Aorta (tissue), 5 donors: ENCODE measurements around the gene U2AF1L4. TPM values are rescaled to one million over a fixed set of nuclear protein-coding genes. Genes with fewer than 3 reads are reported as not detected.

ENCODE experiments used
- ATAC-seq: fragments of 200-7000 bp; cut with Tn5 transposase; one replicate; pipeline ENCODE4 v1.9.1; 2022; ENCODE audit warnings: moderate library complexity; ENCODE audit not compliant: low FRiP score
- DNase-seq, 2 donors: peaks; one replicate each; pipeline ENCODE4 v3.0.0-alpha.2; 2020
- H3K27ac ChIP-seq, 2 donors: one replicate each; pipeline ENCODE4 v1.5.1; 2013; ENCODE audit warnings: low read length in 2 of 2, mild to moderate bottlenecking in 2 of 2, moderate library complexity in 2 of 2, control low read depth in 1 of 2, inconsistent platforms in 1 of 2, low read depth in 1 of 2
- H3K27me3 ChIP-seq, 2 donors: one replicate each; pipeline ENCODE4 v1.6.1; 2013; ENCODE audit warnings: control low read depth in 1 of 2, low read length in 1 of 2, mild to moderate bottlenecking in 1 of 2, moderate library complexity in 1 of 2; ENCODE audit not compliant: insufficient read depth in 2 of 2, control insufficient read depth in 1 of 2
- H3K36me3 ChIP-seq, 2 donors: one replicate each; pipeline ENCODE4 v1.6.1; 2013; ENCODE audit warnings: control low read depth in 1 of 2, low read length in 1 of 2, mild to moderate bottlenecking in 1 of 2; ENCODE audit not compliant: insufficient read depth in 2 of 2, control insufficient read depth in 1 of 2
- H3K4me1 ChIP-seq, 2 donors: one replicate each; pipeline ENCODE4 v1.6.1; 2013; ENCODE audit warnings: low read length in 2 of 2, control low read depth in 1 of 2, mild to moderate bottlenecking in 1 of 2, moderate library complexity in 1 of 2; ENCODE audit not compliant: insufficient read depth in 2 of 2, control insufficient read depth in 1 of 2
- H3K4me3 ChIP-seq, 2 donors: one replicate each; pipeline ENCODE4 v1.5.1; 2013; ENCODE audit warnings: low read length in 2 of 2, control low read depth in 1 of 2, mild to moderate bottlenecking in 1 of 2
- H3K9me3 ChIP-seq: one replicate; pipeline ENCODE4 v1.6.1; 2013; ENCODE audit warnings: mild to moderate bottlenecking, low read length; ENCODE audit not compliant: control insufficient read depth
- WGBS, 2 donors: extraction: QIAGEN DNeasy Blood & Tissue Kit; methylation state at CpG; one replicate each; pipeline ENCODE4 v1.1.7; 2013; 5-methylcytosine and 5-hydroxymethylcytosine counted together
- intact Hi-C, 2 donors: fragments of 100-400 bp; cut with DNase I; formaldehyde crosslinking; loops; one replicate each; pipeline versions ENCODE4 v1.14.2 to v1.15.0; 2022
- polyA plus RNA-seq, 2 donors: library from polyadenylated mRNA; stranded (reverse); fragments of 200-250 nt; gene quantifications; one replicate each; pipeline ENCODE4 v1.2.3, GENCODE V29; 2013
- total RNA-seq, 2 donors: library from RNA; stranded (reverse); fragmentation: NEBNext Ultra II Directional; extraction: Animal tissue kit (Norgen Biotek cat#: 25700); gene quantifications; one replicate each; pipeline ENCODE4 v1.2.1, GENCODE V29; 2021
- donor health status: healthy with polysubstance abuse.
- donor health status: Bipolar disorder and iron deficiency.
- donor health status: DM: no; HTN: no; CAD: no.
- donor health status: DM: no; HTN: no; CAD: no.
- donor health status: DM: yes; HTN: yes; CAD: no.

Gene U2AF1L4
- total and polyA plus RNA-seq, 4 donors = 14.8 to 70.4 (median 23.3) TPM

DNA sequence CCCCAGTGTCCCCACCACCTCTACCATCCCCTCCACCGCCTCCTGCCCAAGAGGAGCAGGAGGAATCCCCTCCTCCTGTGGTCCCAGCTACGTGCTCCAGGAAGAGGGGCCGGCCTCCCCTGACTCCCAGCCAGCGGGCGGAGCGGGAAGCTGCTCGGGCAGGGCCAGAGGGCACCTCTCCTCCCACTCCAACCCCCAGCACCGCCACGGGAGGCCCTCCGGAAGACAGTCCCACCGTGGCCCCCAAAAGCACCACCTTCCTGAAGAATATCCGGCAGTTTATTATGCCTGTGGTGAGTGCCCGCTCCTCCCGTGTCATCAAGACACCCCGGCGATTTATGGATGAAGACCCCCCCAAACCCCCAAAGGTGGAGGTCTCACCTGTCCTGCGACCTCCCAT, 24.6 kb downstream of the U2AF1L4 start:
- Histone ChIP-seq H3K27ac (no peak overlapping the region), H3K27me3 (no peaks in the 10 kb centered on the region), H3K9me3 (no peaks in the 10 kb centered on the region), H3K4me3 (no peak overlapping the region), H3K4me1 (no peaks in the 10 kb centered on the region), H3K36me3 (peaks cover 0 to 20% of the 10 kb centered on the region in 2 donors)
- intact Hi-C loops = loop anchor here in 1 of 2 donors (5.0 kb wide), 1 partner anchor 563 kb away; no protein-coding TSS in a partner anchor
- WGBS, 2 donors = 85 to 87% methylated on average over 16 to 17 of the region's 17 CpGs
- DNase-seq = no peak
- no peak for ATAC-seq

DNA sequence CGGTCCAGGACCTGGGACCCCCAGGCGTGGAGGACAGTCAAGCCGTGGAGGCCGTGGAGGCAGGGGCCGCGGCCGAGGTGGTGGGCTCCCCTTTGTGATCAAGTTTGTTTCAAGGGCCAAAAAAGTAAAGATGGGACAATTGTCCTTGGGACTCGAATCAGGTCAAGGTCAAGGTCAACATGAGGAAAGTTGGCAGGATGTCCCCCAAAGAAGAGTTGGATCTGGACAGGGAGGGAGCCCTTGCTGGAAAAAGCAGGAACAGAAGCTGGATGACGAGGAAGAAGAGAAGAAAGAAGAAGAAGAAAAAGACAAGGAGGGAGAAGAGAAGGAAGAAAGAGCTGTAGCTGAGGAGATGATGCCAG, 25.1 kb downstream of the U2AF1L4 start:
- Histone ChIP-seq H3K4me3 (no peak overlapping the region), H3K36me3 (peaks cover 0 to 17% of the 10 kb centered on the region in 2 donors), H3K27ac (no peak overlapping the region), H3K9me3 (no peaks in the 10 kb centered on the region), H3K4me1 (no peaks in the 10 kb centered on the region), H3K27me3 (no peaks in the 10 kb centered on the region)
- WGBS, 2 donors = 86 to 87% methylated on average over 9 of the region's 9 CpGs
- intact Hi-C loops = loop anchor here in 1 of 2 donors (5.0 kb wide), 1 partner anchor 563 kb away; no protein-coding TSS in a partner anchor
- ATAC-seq (no peak), DNase-seq (no peak)

DNA sequence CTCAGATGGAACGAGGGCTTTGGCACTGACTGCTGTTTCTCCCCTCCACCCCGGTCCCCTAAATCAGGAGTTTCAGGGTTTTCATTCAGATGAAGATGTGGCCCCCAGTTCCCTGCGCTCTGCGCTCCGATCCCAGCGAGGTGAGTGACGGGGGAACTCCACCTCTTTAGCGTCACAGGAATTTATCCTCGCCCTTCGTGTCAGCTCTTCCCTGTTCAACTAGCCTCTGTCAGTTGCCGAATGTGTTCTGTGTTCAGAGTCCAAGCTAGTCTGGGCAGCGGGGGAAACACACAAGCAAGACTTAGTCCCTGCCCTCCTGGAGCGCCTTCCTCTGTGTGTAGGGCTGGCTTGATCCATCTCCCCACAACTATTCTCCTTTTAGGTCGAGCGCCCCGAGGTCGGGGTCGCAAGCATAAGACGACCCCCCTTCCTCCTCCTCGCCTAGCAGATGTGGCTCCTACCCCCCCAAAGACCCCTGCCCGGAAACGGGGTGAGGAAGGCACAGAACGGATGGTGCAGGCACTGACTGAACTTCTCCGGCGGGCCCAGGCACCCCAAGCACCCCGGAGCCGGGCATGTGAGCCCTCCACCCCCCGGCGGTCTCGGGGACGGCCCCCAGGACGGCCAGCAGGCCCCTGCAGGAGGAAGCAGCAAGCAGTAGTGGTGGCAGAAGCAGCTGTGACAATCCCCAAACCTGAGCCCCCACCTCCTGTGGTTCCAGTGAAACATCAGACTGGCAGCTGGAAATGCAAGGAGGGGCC, 25.6 kb downstream of the U2AF1L4 start:
- H3K4me3 ChIP-seq = no peak overlapping the region
- peaks cover 0 to 13% of the 10 kb centered on the region in 2 donors for H3K36me3 ChIP-seq
- no peaks in the 10 kb centered on the region for H3K27me3 ChIP-seq
- ATAC-seq (no peak), DNase-seq (no peak)
- 84 to 86% methylated on average over 29 to 32 of the region's 32 CpGs for WGBS, 2 donors
- H3K9me3 ChIP-seq = no peaks in the 10 kb centered on the region
- intact Hi-C loops = loop anchor here in 1 of 2 donors (5.0 kb wide), 2 partner anchors 172 to 562 kb away; partner anchors contain the start of gene TMEM147
- H3K27ac ChIP-seq = no peak overlapping the region
- H3K4me1 ChIP-seq = no peaks in the 10 kb centered on the region

DNA sequence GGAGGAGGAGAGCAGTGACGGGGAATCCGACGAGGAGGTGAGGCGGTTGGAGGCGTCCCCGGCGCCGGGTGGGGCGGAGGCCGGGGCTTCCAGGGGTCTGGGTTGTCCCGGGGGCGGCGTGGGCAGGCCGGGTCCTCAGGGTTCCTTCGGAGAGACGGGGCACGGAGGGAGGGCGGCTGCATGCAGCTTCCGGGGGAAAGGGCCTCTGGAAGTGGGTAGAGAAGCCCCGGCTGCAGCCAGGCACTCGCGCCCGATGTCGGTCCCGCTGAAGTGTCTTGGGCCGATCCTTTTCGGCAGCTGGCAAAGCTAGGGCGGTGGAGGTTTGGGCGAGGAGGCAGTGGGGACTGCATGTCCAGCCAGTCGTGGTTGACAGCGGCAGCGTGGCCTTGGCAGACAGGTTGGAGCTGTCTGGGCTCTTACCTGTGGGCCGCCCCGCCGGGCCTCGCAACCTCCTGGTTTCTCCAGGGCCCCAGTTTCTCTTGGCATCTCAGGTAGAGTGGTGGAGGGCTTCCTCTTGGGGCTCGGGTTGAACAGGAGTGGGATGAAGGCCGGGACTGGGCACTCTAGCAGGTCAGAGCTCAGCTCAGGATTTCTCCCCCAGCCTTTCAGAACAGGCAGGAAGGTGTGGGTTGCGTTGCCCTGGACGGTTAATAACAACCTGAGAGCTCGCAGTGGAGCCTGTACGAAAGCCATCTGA, 26.7 kb downstream of the U2AF1L4 start:
- no peak for ATAC-seq
- no peaks in the 10 kb centered on the region for H3K4me1 ChIP-seq
- no peaks in the 10 kb centered on the region for H3K9me3 ChIP-seq
- intact Hi-C loops = loop anchor here in 1 of 2 donors (5.0 kb wide), 1 partner anchor 171 kb away; the partner anchor contains the start of gene TMEM147
- H3K27ac ChIP-seq = peak overlapping the region in 1 of 2 donors; percentile 43
- H3K4me3 ChIP-seq = peak overlapping the region; percentile 76 to 93
- H3K36me3 ChIP-seq = peaks cover 0 to 11% of the 10 kb centered on the region in 2 donors
- 1 to 2% methylated on average over 24 to 42 of the region's 42 CpGs for WGBS, 2 donors
- H3K27me3 ChIP-seq = no peaks in the 10 kb centered on the region
- DNase-seq = peak in 1 of 2 donors; percentile 85

DNA sequence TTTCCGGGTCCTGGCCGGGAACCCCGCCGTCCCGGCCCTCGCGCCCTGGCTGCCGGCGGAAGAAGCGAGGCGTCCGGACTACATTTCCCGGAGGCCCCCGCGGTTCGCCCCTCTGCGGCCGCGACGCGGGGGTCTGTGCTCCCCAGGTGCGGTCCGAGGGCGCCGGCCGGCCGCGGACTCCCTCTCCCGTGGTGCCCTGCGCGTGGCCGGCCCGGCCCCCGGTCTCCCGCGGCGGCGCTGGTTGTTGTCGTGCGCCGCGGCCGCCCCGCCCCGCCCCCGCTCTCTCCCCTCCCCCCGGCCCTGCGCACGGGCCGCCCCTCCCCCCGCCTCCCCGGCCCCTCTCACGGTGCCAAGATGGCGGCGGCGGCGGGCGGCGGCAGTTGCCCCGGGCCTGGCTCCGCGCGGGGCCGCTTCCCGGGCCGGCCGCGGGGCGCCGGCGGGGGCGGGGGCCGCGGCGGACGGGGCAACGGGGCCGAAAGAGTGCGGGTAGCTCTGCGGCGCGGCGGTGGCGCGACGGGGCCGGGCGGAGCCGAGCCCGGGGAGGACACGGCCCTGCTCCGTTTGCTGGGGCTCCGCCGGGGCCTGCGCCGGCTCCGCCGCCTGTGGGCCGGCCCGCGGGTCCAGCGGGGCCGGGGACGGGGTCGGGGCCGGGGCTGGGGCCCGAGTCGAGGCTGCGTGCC, 27.4 kb downstream of the U2AF1L4 start, which contains the start of gene KMT2B:
KMT2B (plus strand) TSS at position 339 of the 680 bp plus-strand sequence; CDS start at position 355, 16 bp downstream.
- H3K4me1 ChIP-seq = no peaks in the 10 kb centered on the region

DNA sequence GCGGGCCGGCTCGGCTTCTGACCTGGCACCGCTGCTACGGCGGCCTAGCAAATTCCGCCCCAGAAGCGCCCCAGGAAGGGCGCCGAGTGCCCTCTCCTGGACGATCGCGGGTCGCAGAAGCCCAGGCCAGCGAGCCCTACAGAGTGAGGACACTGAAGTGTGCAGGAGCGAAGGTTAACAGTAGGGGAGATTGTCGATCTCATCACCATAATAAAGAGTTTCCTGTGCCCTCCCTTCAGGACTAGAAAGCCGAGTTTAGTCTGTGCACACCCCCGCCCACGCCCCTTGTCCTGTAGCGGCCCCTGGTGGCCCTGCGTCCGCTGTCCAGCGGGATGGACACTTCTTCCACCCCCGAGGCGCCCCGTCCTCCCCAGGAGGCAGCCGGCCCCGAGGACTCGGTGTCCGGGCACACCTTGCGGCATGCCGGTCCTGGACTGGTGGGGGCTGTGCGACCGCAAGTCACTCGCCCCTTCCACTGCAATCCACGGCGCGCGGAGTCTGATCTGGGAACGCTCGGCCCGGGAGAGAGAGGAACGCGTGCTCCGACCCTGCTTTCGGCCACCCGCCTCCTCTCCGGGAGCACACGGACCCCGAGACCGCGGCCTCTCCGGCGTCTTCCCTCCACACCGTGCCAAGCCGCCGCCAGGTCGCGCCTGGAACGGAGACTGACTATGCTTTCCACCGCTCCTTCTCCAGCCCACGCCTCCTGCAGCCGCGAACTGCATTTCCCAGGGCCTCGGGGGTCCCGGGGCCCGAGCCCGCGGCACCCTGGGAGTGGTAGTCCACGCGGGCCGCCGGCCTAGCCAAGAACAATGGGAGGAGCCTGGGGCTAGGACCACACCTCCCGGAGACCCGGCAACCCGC, 28.2 kb downstream of the U2AF1L4 start:
- peak overlapping the region in 1 of 2 donors; percentile 37 for H3K27ac ChIP-seq
- H3K4me1 ChIP-seq = no peaks in the 10 kb centered on the region
- H3K4me3 ChIP-seq = peak overlapping the region; percentile 76 to 93
- DNase-seq (peak; percentile 96 to 98), ATAC-seq (peak; percentile 97)
- 0 to 1% methylated on average over 55 to 77 of the region's 77 CpGs for WGBS, 2 donors
- H3K36me3 ChIP-seq = peaks cover 0 to 5% of the 10 kb centered on the region in 2 donors
- intact Hi-C loops = loop anchor here (1.0 to 5.0 kb wide), 3 partner anchors 23 to 170 kb away; partner anchors contain the start of gene TMEM147 (in 1 of the 2)
- no peaks in the 10 kb centered on the region for H3K27me3 ChIP-seq
- H3K9me3 ChIP-seq = no peaks in the 10 kb centered on the region

More for the DNA sequence above, 27.4 kb downstream of the U2AF1L4 start, which contains the start of gene KMT2B:
- peaks cover 0 to 8% of the 10 kb centered on the region in 2 donors for H3K36me3 ChIP-seq
- intact Hi-C loops = loop anchor here (1.0 to 5.0 kb wide), 3 partner anchors 24 to 171 kb away; partner anchors contain the start of gene TMEM147 (in 1 of the 2)
- 1 to 2% methylated on average over 33 to 109 of the region's 109 CpGs for WGBS, 2 donors
- peak within 1 kb of the TSS; percentile 76 to 93 for H3K4me3 ChIP-seq
- no peaks in the 10 kb centered on the region for H3K27me3 ChIP-seq
- H3K27ac ChIP-seq = peak within 1 kb of the TSS in 1 of 2 donors; percentile 43
- H3K9me3 ChIP-seq = no peaks in the 10 kb centered on the region
- peak; percentile 84 for ATAC-seq
- peak in 1 of 2 donors; percentile 98 for DNase-seq

DNA sequence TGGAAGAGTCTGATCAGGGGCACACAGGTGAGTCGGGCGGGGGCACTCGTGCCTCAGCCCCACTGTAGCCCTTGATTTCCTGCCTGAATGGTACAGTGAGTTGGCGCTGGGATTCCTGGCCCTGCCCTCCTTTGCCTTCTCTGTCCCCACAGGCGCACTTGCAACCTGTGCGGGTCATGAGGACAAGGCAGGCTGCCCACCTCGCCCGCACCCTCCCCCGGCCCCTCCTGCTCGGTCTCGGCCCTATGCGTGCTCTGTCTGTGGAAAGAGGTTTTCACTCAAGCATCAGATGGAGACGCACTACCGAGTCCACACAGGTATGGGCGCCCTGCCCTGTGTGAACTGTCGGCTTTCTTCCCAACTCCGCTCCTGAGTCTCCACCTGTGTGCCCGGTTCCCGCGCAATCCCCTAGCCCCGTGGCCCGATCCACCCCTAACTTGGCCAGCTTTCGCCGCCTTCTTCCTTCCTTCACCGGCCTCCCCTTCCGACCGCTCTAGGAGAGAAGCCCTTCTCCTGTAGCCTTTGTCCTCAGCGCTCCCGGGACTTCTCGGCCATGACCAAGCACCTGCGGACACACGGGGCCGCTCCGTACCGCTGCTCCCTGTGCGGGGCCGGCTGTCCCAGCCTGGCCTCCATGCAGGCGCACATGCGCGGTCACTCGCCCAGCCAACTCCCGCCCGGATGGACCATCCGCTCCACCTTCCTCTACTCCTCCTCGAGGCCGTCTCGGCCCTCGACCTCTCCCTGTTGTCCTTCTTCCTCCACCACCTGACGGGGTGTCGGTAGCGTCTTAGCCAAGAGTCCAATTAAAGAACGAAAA, 29.0 kb downstream of the U2AF1L4 start:
- H3K27me3 ChIP-seq = no peaks in the 10 kb centered on the region
- peak; percentile 53 for ATAC-seq
- peak overlapping the region; percentile 14 to 76 for H3K4me3 ChIP-seq
- peak; percentile 79 to 89 for DNase-seq
- H3K4me1 ChIP-seq = no peaks in the 10 kb centered on the region
- 3% methylated on average over 52 of the region's 52 CpGs for WGBS, 2 donors
- no peaks in the 10 kb centered on the region for H3K9me3 ChIP-seq
- H3K27ac ChIP-seq = peak overlapping the region in 1 of 2 donors; percentile 14
- H3K36me3 ChIP-seq = peaks cover 0 to 2% of the 10 kb centered on the region in 2 donors
- intact Hi-C loops = loop anchor here in 1 of 2 donors (2.0 to 5.0 kb wide), 2 partner anchors 23 to 169 kb away; partner anchors contain the start of gene TMEM147
